Lung (tissue), 12 donors: ENCODE measurements around the gene RGL1. TPM values are rescaled to one million over a fixed set of nuclear protein-coding genes. Genes with fewer than 3 reads are reported as not detected.

Source experiments
- ATAC-seq: fragments of 200-7000 bp; cut with Tn5 transposase; one replicate; pipeline ENCODE4 v1.9.1; 2020; ENCODE audit warnings: moderate number of reproducible peaks; ENCODE audit not compliant: insufficient read depth, low FRiP score
- DNase-seq, 3 donors: peaks; one replicate each; pipeline ENCODE4 v3.0.0-alpha.2; 2013 to 2017
- H3K27ac ChIP-seq, 2 donors: one replicate each; pipeline ENCODE4 v1.5.1; 2013; ENCODE audit warnings: mild to moderate bottlenecking in 2 of 2, moderate library complexity in 2 of 2, control low read depth in 1 of 2, inconsistent platforms in 1 of 2, low read depth in 1 of 2, low read length in 1 of 2
- H3K27me3 ChIP-seq, 3 donors: one replicate each; pipeline ENCODE4 v1.5.1; 2013; ENCODE audit warnings: low read length in 2 of 3; ENCODE audit not compliant: control insufficient read depth in 3 of 3, insufficient read depth in 3 of 3
- H3K36me3 ChIP-seq, 4 donors: one replicate each; pipeline ENCODE4 v1.5.1; 2013; ENCODE audit warnings: low read length in 4 of 4, mild to moderate bottlenecking in 1 of 4, moderate library complexity in 1 of 4; ENCODE audit not compliant: control insufficient read depth in 4 of 4, insufficient read depth in 4 of 4
- H3K4me1 ChIP-seq, 5 donors: one replicate each; pipeline ENCODE4 v1.5.1; 2013; ENCODE audit warnings: low read length in 5 of 5, mild to moderate bottlenecking in 2 of 5, moderate library complexity in 1 of 5; ENCODE audit not compliant: control insufficient read depth in 5 of 5, insufficient read depth in 5 of 5
- H3K4me3 ChIP-seq: one replicate; pipeline ENCODE4 v1.5.1; 2013; ENCODE audit warnings: mild to moderate bottlenecking, control low read depth, moderate library complexity
- H3K9ac ChIP-seq, 2 donors: one replicate each; pipeline ENCODE4 v1.5.1; 2013; ENCODE audit warnings: low read length in 2 of 2, control low read depth in 1 of 2; ENCODE audit not compliant: insufficient read depth in 1 of 2
- H3K9me3 ChIP-seq, 4 donors: one replicate each; pipeline ENCODE4 v1.5.1; 2013; ENCODE audit warnings: low read length in 3 of 4, mild to moderate bottlenecking in 1 of 4, moderate library complexity in 1 of 4; ENCODE audit not compliant: control insufficient read depth in 4 of 4, insufficient read depth in 3 of 4
- WGBS, 2 donors: extraction: QIAGEN DNeasy Blood & Tissue Kit; methylation state at CpG; one replicate each; pipeline ENCODE4 v1.1.7; 2013; 5-methylcytosine and 5-hydroxymethylcytosine counted together
- polyA plus RNA-seq, 2 donors: library from polyadenylated mRNA; stranded (reverse); fragments of 200-250 nt; gene quantifications; one replicate each; pipeline ENCODE4 v1.2.1, GENCODE V29; 2013
- total RNA-seq, 2 donors: library from RNA; depleted of rRNA in 1 of 2; stranded (reverse); fragments of >200 nt in 1 of 2; gene quantifications; one replicate each; pipeline ENCODE4 v1.2.1, GENCODE V29; 2014 to 2021
- TF ChIP-seq, protein P1 (sequence below): IDR thresholded peaks from 2 replicates; pipeline ENCODE4 v1.5.1; 2012; ENCODE audit warnings: mild to moderate bottlenecking; ENCODE audit errors: control extremely low read depth, extremely low read depth
- donor health status: control.
- donor health status: control.
- donor health status: Bipolar disorder and iron deficiency.
- donor health status: healthy.
- donor health status: DM: yes; HTN: yes; CAD: no.

The RGL1 gene
- total and polyA plus RNA-seq, 4 donors: 9.6 to 49.4 (median 35.2) TPM

DNA sequence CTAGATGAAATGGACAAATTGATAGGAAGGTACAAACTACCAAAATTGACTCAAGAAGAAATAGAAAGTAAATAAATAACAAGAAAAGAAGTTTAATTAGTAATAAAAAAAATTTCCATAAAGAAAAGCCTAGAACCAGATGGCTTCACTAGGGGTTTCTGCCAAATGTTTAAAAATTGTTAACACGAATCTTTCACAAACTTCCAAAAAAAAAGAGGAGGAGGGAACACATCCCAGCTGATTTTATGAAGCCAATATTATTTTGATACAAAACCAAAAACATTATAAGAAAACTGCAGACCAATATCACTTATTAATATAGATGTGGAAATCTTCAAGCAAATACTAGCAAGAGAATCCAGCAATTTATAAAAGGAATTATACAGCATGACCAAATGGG is 143.1 kb downstream of the RGL1 start:
- Histone ChIP-seq H3K36me3 (no peaks in the 10 kb centered on the region), H3K4me1 (peaks cover 0 to 2% (median 0%) of the 10 kb centered on the region in 5 donors), H3K9me3 (no peaks in the 10 kb centered on the region), H3K4me3 (no peak overlapping the region), H3K27ac (no peak overlapping the region), H3K9ac (no peak overlapping the region), H3K27me3 (no peaks in the 10 kb centered on the region)
- DNase-seq: no peak
- TF ChIP-seq, protein P1, sequence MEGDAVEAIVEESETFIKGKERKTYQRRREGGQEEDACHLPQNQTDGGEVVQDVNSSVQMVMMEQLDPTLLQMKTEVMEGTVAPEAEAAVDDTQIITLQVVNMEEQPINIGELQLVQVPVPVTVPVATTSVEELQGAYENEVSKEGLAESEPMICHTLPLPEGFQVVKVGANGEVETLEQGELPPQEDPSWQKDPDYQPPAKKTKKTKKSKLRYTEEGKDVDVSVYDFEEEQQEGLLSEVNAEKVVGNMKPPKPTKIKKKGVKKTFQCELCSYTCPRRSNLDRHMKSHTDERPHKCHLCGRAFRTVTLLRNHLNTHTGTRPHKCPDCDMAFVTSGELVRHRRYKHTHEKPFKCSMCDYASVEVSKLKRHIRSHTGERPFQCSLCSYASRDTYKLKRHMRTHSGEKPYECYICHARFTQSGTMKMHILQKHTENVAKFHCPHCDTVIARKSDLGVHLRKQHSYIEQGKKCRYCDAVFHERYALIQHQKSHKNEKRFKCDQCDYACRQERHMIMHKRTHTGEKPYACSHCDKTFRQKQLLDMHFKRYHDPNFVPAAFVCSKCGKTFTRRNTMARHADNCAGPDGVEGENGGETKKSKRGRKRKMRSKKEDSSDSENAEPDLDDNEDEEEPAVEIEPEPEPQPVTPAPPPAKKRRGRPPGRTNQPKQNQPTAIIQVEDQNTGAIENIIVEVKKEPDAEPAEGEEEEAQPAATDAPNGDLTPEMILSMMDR: no peak
- 85 to 95% methylated on average over 1 of the region's 1 CpG for WGBS, 2 donors
- no peak for ATAC-seq

DNA sequence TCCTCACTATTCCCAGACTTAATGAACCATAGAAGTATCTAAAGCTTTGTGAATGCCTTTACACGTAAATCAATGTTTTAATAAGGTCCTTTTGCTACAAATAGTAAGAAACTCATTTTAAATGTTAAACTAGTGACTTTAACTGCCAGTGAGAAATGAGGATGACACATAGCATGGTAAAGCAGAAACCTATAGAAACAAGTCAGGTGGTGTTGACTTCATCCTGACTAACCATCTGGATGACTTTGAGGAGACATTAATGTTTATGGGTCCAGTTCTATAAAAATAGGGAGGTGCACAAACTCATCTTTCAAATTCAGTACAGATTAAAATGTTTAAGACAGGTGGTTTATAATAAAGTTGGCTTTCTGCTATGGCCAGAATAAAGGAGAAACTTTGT is 147.2 kb downstream of the RGL1 start:
- H3K9me3 ChIP-seq: no peaks in the 10 kb centered on the region
- WGBS, 2 donors: 94 to 98% methylated on average over 1 of the region's 1 CpG
- H3K9ac ChIP-seq: no peak overlapping the region
- no peak overlapping the region for H3K4me3 ChIP-seq
- no peaks in the 10 kb centered on the region for H3K4me1 ChIP-seq
- no peak overlapping the region for H3K27ac ChIP-seq
- TF ChIP-seq, protein P1: no peak
- ATAC-seq: no peak
- no peaks in the 10 kb centered on the region for H3K27me3 ChIP-seq
- no peak for DNase-seq
- H3K36me3 ChIP-seq: no peaks in the 10 kb centered on the region

DNA sequence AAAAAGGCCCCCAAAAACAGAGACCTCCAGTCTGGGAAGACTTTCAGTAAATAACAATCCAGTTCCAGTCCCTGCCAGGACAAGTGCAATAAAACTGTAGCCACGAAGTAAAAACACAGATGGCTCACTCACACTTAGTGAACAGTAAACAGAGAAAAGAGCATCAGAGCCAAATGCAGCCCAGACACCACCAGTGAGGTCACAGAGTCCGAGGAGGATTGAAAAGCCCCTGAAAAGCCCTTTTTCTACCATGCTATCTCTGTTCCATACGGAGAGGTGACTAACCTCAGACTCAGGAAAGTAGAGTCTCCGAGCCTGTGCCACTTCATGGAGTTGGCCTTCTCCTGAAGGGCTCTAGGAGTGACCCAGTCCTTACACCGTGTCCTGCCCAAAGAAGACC is 148.1 kb downstream of the RGL1 start:
- H3K27me3 ChIP-seq: no peaks in the 10 kb centered on the region
- no peaks in the 10 kb centered on the region for H3K36me3 ChIP-seq
- ATAC-seq: no peak
- TF ChIP-seq, protein P1: no peak
- H3K4me3 ChIP-seq: no peak overlapping the region
- H3K4me1 ChIP-seq: peaks cover 0 to 2% (median 0%) of the 10 kb centered on the region in 5 donors
- H3K9ac ChIP-seq: no peak overlapping the region
- no peaks in the 10 kb centered on the region for H3K9me3 ChIP-seq
- WGBS, 2 donors: 54 to 63% methylated on average over 5 of the region's 5 CpGs
- DNase-seq: peak; percentile 15 to 56 (median 48)
- H3K27ac ChIP-seq: no peak overlapping the region

DNA sequence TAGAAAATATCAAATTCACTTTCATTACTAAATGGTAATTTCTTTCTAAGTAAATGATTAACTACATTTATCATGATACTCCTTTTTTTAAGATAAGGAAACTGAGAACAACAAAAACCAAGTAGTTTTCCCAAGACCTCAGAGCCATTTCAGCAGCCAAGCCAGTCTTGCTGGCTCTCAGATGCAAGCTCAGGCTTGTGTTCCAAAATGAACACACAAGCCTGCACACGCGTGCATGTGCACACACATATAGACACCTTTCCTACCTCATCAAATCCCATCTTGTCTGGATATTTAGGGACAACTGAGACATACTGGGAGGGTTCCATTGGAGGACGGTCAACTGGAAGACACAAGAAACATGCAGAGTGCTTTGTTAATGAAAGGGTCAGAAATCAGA is 149.6 kb downstream of the RGL1 start:
- no peak overlapping the region for H3K9ac ChIP-seq
- no peaks in the 10 kb centered on the region for H3K27me3 ChIP-seq
- no peak for ATAC-seq
- no peaks in the 10 kb centered on the region for H3K36me3 ChIP-seq
- H3K9me3 ChIP-seq: no peaks in the 10 kb centered on the region
- 91 to 96% methylated on average over 3 of the region's 3 CpGs for WGBS, 2 donors
- TF ChIP-seq, protein P1: no peak
- H3K27ac ChIP-seq: no peak overlapping the region
- no peak overlapping the region for H3K4me3 ChIP-seq
- no peak for DNase-seq
- H3K4me1 ChIP-seq: peaks cover 0 to 4% (median 0%) of the 10 kb centered on the region in 5 donors
